Erythroblast (primary cell): Measurements from ENCODE around the gene ZNF513.
"Not testable (repeated sequence)": the region's sequence is repeated elsewhere in the genome, so short reads cannot be mapped to it uniquely, and the experiment has no call there.

Experiments used
- DNase-seq, 2 experiments: peaks; one replicate each; lab custom pipeline; 2025; lab: John Stamatoyannopoulos, UW
- GATA1 ChIP-seq: IDR thresholded peaks from 2 replicates; pipeline ENCODE4 v1.6.1; 2011; ENCODE audit warnings: low read depth, mild to moderate bottlenecking, control low read depth, low read length, moderate library complexity
- POLR2A ChIP-seq: IDR thresholded peaks from 2 replicates; pipeline ENCODE4 v1.6.1; 2011; ENCODE audit warnings: mild to moderate bottlenecking, low read length

ZNF513 gene, protein sequence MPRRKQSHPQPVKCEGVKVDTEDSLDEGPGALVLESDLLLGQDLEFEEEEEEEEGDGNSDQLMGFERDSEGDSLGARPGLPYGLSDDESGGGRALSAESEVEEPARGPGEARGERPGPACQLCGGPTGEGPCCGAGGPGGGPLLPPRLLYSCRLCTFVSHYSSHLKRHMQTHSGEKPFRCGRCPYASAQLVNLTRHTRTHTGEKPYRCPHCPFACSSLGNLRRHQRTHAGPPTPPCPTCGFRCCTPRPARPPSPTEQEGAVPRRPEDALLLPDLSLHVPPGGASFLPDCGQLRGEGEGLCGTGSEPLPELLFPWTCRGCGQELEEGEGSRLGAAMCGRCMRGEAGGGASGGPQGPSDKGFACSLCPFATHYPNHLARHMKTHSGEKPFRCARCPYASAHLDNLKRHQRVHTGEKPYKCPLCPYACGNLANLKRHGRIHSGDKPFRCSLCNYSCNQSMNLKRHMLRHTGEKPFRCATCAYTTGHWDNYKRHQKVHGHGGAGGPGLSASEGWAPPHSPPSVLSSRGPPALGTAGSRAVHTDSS

GRCh38 chr2:27380626-27381545, at the start of gene ZNF513:
Gene ZNF513 (minus strand): TSS chr2:27380734. CDS start chr2:27380526, 208 bp downstream.
- peak; percentile 84 to 85 for DNase-seq

GRCh38 chr2:27428978-27429541, 48.5 kb upstream of the ZNF513 start:
- TF ChIP-seq POLR2A (no peak), GATA1 (no peak)

More at GRCh38 chr2:27380626-27381545, at the start of gene ZNF513:
- TF ChIP-seq POLR2A, result peak; percentile 69
- TF ChIP-seq GATA1, result no peak

DNA sequence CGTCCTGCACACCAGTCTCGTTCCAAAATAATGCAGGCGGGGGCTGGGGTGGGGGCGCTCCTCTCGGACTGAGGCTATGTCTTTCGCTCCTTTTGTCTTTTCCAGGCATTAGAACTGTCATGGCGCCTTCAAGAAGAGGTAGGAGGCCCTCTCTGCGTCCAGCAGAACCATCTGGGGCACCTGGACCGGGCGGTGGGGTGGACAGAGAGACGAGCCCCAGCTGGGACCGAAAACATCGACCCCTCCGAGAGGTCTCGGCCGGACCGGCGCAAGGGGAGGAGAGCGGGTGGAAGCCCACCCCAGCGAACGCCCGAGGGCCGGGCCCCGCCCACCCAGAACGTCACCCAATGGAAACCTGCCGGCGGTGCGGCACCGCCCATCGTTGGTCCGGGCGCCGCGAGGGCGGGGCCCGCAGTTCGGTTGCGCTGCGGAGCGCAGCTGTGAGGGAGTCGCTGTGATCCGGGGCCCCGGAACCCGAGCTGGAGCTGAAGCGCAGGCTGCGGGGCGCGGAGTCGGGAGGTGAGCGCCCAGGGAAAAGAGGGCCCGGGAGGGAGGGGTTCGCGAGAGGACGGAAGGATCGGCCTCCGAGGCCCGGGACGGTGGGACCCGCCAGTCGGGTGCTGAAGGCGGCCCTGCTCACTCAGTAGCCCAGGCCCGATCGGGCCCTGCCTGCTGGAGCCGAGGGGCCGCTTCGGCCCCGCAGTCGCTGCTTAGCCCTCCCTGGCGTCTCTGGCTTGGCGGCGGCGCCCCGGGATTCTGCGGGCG, 47.9 kb upstream of the ZNF513 start, which contains the start of gene NRBP1:
Gene NRBP1, plus strand, starts transcription at position 419 of the 765 bp plus-strand sequence. CDS start 4,643 bp downstream, outside the sequence.
- peak; percentile 94 to 97 for DNase-seq
- TF ChIP-seq GATA1 (no peak), POLR2A (peak; percentile 94)

More at GRCh38 chr2:27428978-27429541, 48.5 kb upstream of the ZNF513 start:
- peak; percentile 91 to 93 for DNase-seq

DNA sequence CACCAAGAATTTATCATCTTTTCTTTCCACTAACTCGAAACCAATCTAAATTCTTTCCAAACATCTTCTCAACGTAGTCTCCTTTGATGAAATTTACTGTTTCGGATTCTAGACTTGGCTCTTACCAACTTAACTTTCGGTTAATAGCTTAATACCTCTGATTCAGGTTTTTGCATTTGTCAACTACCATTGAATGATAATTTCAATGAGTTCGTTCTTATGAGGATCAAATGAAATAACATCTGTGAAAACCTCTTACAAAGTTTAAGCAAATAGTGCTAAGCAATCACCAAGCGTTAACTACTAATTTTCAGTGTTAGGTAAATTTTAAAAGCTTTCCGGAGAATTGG, 47.3 kb upstream of the ZNF513 start:
- no peak for DNase-seq
- TF ChIP-seq GATA1, result no peak
- no peak for TF ChIP-seq POLR2A

DNA sequence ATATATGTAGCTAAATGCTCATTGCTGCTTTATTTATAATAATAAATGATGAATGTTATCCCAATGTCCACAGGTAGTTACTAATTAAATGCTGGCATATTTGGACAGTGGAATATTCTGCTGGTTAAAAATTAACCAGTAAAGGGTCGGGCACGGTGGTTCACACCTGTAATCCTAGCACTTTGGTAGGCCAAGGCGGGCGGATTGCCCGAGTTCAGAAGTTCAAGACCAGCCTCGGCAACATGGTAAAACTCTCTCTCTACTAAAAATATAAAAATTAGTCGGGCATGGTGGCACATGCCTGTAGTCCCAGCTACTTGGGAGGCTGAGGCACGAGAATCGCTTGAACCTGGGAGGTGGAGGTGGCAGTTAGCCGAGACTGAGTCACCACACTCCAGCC, 44.5 kb upstream of the ZNF513 start:
- DNase-seq, result not testable (repeated sequence)

DNA sequence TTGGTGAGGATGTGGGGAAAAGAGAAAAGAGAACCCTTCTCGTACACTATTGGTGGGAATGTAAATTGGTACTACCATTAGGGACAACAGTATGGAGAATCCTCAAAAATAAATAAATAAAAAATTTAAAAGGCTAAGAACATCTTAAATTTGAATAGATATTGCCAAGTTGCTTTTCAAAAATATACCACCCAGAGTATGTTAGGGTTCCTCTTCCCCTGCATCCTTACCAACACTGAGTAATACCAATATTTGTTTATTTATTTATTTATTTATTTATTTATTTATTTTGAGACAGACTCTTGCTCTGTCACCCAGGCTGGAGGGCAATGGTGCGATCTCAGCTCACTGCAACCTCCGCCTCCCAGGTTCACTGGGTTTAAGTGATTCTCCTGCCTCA, 42.4 kb upstream of the ZNF513 start:
- no peak for TF ChIP-seq GATA1
- no peak for DNase-seq

- TF ChIP-seq POLR2A (no peak), GATA1 (no peak)
Measured at GRCh38 chr2:27421660-27422250, 41.2 kb upstream of the ZNF513 start.

DNA sequence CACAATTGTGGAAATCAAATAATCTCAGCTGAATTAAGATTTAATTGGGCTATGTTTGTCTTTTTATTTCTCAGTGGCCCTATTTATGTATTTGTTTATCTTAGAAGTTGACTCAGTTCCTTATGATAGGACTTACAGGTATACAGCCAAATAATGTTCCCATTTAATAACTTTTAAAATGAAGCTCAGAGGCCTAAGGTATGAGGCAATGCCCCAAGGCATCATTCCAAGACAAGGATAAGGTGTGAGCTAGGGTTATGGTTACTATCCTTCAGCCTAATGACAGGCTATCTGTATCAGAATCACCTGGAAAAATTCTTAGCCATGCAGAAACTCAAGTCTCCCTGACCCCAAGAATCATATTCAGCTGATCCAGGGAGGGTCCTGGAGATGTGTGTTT, 40.5 kb upstream of the ZNF513 start:
- no peak for TF ChIP-seq GATA1
- no peak for TF ChIP-seq POLR2A
- DNase-seq, result no peak

More at GRCh38 chr2:27421660-27422250, 41.2 kb upstream of the ZNF513 start:
- DNase-seq, result no peak

- DNase-seq, result no peak
- TF ChIP-seq GATA1 (no peak), POLR2A (no peak)
Measured at GRCh38 chr2:27416151-27416550, 35.6 kb upstream of the ZNF513 start.

GRCh38 chr2:27412419-27413152, 32.1 kb upstream of the ZNF513 start:
- DNase-seq, result no peak
- TF ChIP-seq POLR2A (no peak), GATA1 (no peak)

- TF ChIP-seq POLR2A (peak; percentile 91), GATA1 (no peak)
- DNase-seq, result peak; percentile 97 to 98
Measured at GRCh38 chr2:27409321-27410073, 29.0 kb upstream of the ZNF513 start, which contains the start of gene PPM1G. Gene PPM1G (minus strand): TSS chr2:27409591. CDS start chr2:27409422, 169 bp downstream.
